A549 (cell line): ENCODE results near the gene CDH4. TPM values are rescaled to one million over a fixed set of nuclear protein-coding genes. Genes with fewer than 3 reads are reported as not detected.

Experiments
- ATAC-seq, 2 experiments: fragments of 200-7000 bp in 1 of 2; fragments of >200 bp in 1 of 2; cut with Nextera tagmentation in 1 of 2; cut with Tn5 transposase in 1 of 2; 3 replicates each; pipeline versions ENCODE4 v1.8.0 to v1.9.1; 2018 to 2020; ENCODE audit warnings: mild to moderate bottlenecking in 1 of 2, moderate library complexity in 1 of 2
- CTCF ChIA-PET: fragments of 300-600 bp; sonication (Branson Sonifier 250); formaldehyde crosslinking; extraction: SDS; loops from one replicate; lab custom pipeline; 2021; ENCODE audit warnings: antibody characterized with exemption, inconsistent platforms; lab: Yijun Ruan, JAX
- POLR2A ChIA-PET: fragments of 350-600 bp; formaldehyde crosslinking; extraction: SDS; loops from one replicate; lab custom pipeline; 2021; ENCODE audit warnings: antibody characterized with exemption, inconsistent platforms; lab: Yijun Ruan, JAX
- DNase-seq, 2 experiments: peaks; one replicate each; pipeline versions ENCODE4 v3.0.0 to v3.0.0-alpha.2; 2011 to 2016; ENCODE audit warnings: low read depth in 1 of 2, low spot score in 1 of 2
- FAIRE-seq: peaks from 2 replicates; lab custom pipeline; 2011; peaks lifted over from hg19 to GRCh38; lab: Jason Lieb, UNC
- H3K27ac ChIP-seq, 2 experiments: fragments of >200 bp; sonication (Bioruptor Twin); formaldehyde crosslinking; 3 replicates each; pipeline ENCODE4 v1.5.1; 2016 to 2017
- H3K4me1 ChIP-seq: fragments of >200 bp; sonication (Bioruptor Twin); formaldehyde crosslinking; 3 replicates; pipeline ENCODE4 v1.6.1; 2016
- H3K4me2 ChIP-seq: fragments of >200 bp; sonication (Bioruptor Twin); formaldehyde crosslinking; 3 replicates; pipeline ENCODE4 v1.6.1; 2016
- H3K4me3 ChIP-seq: fragments of >200 bp; sonication (Bioruptor Twin); formaldehyde crosslinking; 3 replicates; pipeline ENCODE4 v1.5.1; 2016
- H3K9me3 ChIP-seq: fragments of >200 bp; sonication (Bioruptor Twin); formaldehyde crosslinking; 3 replicates; pipeline ENCODE4 v1.6.1; 2016
- ATOH8 ChIP-seq: fragments of 250-450 bp; sonication (Bioruptor Pico); IDR thresholded peaks from 2 replicates; pipeline ENCODE4 v1.5.0; 2020; ENCODE audit warnings: low read depth, mild to moderate bottlenecking, moderate library complexity
- BHLHE40 ChIP-seq: IDR thresholded peaks from 2 replicates; pipeline ENCODE4 v1.6.1; 2012; ENCODE audit warnings: low read depth, low read length, inconsistent platforms
- CBX2 ChIP-seq: fragments of 200-600 bp; sonication (generic); IDR thresholded peaks from 2 replicates; pipeline ENCODE4 v1.6.1; 2016; ENCODE audit warnings: low read depth, mild to moderate bottlenecking, borderline replicate concordance
- CBX8 ChIP-seq: fragments of 200-600 bp; sonication (generic); IDR thresholded peaks from 2 replicates; pipeline ENCODE4 v1.6.1; 2016
- CEBPB ChIP-seq, 2 experiments: fragments of >200 bp in 1 of 2; sonication (Bioruptor Twin) in 1 of 2; formaldehyde crosslinking in 1 of 2; IDR thresholded peaks; 2 replicates each; pipeline ENCODE4 v1.6.1; 2012 to 2016
- EHMT2 ChIP-seq: fragments of 200-600 bp; sonication (generic); IDR thresholded peaks from 2 replicates; pipeline ENCODE4 v1.6.1; 2016; ENCODE audit warnings: antibody characterized with exemption, low read depth, mild to moderate bottlenecking, moderate library complexity
- EP300 ChIP-seq, 2 experiments: fragments of >200 bp; sonication (Bioruptor Twin); formaldehyde crosslinking; IDR thresholded peaks; 2 replicates in 1 of 2; 3 replicates in 1 of 2; pipeline ENCODE4 v1.6.1; 2016 to 2017
- FOXS1 ChIP-seq: fragments of 250-450 bp; sonication (Bioruptor Pico); IDR thresholded peaks from 2 replicates; pipeline ENCODE4 v1.5.0; 2020; ENCODE audit warnings: mild to moderate bottlenecking, moderate library complexity
- HEYL ChIP-seq: fragments of 250-450 bp; sonication (Bioruptor Pico); IDR thresholded peaks from 2 replicates; pipeline ENCODE4 v1.8.0; 2021; ENCODE audit warnings: mild to moderate bottlenecking, moderate library complexity
- JUN ChIP-seq, 2 experiments: fragments of >200 bp; sonication (Bioruptor Twin); formaldehyde crosslinking; IDR thresholded peaks; 2 replicates in 1 of 2; 3 replicates in 1 of 2; pipeline ENCODE4 v1.6.1; 2016 to 2017
- KDM1A ChIP-seq: fragments of 200-600 bp; sonication (generic); IDR thresholded peaks from 2 replicates; pipeline ENCODE4 v1.6.1; 2016; ENCODE audit warnings: low read depth, mild to moderate bottlenecking
- KDM5A ChIP-seq: fragments of 200-600 bp; sonication (generic); IDR thresholded peaks from 2 replicates; pipeline ENCODE4 v1.6.1; 2016; ENCODE audit warnings: antibody characterized with exemption, mild to moderate bottlenecking
- MYC ChIP-seq: IDR thresholded peaks from 2 replicates; pipeline ENCODE4 v1.6.1; 2012; ENCODE audit warnings: mild to moderate bottlenecking, inconsistent platforms, low read length, improper control_type of control experiment, borderline replicate concordance
- NR3C1 ChIP-seq: fragments of >200 bp; sonication (Bioruptor Twin); formaldehyde crosslinking; IDR thresholded peaks from 3 replicates; pipeline ENCODE4 v1.6.1; 2017
- RCOR1 ChIP-seq: fragments of 150-350 bp; IDR thresholded peaks from 2 replicates; pipeline ENCODE4 v1.6.1; 2014; ENCODE audit warnings: antibody characterized with exemption, low read length, low read depth
- SMC3 ChIP-seq: fragments of >200 bp; sonication (Bioruptor Twin); formaldehyde crosslinking; IDR thresholded peaks from 3 replicates; pipeline ENCODE4 v1.6.1; 2018; ENCODE audit warnings: inconsistent platforms
- TFCP2L1 ChIP-seq: fragments of 250-450 bp; sonication (Bioruptor Pico); IDR thresholded peaks from 2 replicates; pipeline ENCODE4 v1.5.0; 2021; ENCODE audit warnings: mild to moderate bottlenecking
- USF2 ChIP-seq: fragments of 450-650 bp; IDR thresholded peaks from 2 replicates; pipeline ENCODE4 v1.6.1; 2014; ENCODE audit warnings: antibody characterized with exemption
- ZNF302 ChIP-seq: fragments of 250-450 bp; sonication (Bioruptor Pico); IDR thresholded peaks from 2 replicates; pipeline ENCODE4 v1.9.0; 2021; ENCODE audit warnings: inconsistent platforms, mild to moderate bottlenecking, moderate library complexity
- ZSCAN20 ChIP-seq: fragments of 250-450 bp; sonication (Bioruptor Pico); IDR thresholded peaks from 2 replicates; pipeline ENCODE4 v1.8.0; 2022; ENCODE audit warnings: mild to moderate bottlenecking, moderate library complexity
- whole genome bisulfite sequencing: methylation state at CpG from one replicate; pipeline ENCODE4 v1.1.6; 2017; ENCODE audit errors: missing lambda C conversion rate; 5-methylcytosine and 5-hydroxymethylcytosine counted together
- polyA plus RNA-seq, 4 experiments: library from polyadenylated mRNA; depleted of rRNA in 3 of 4; stranded (reverse); fragments of >200 nt; fragmentation: RNase III in 1 of 4; extraction: RNeasy Plus Mini Kit Qiagen cat#74134 plus additional on column Dnase treatment in 1 of 4; gene quantifications; 2 replicates in 3 of 4; 3 replicates in 1 of 4; pipeline ENCODE4 v1.2.3, GENCODE V29; 2011 to 2017
- TF ChIP-seq, protein P1 (sequence below): fragments of >200 bp; sonication (Bioruptor Twin); formaldehyde crosslinking; IDR thresholded peaks from 3 replicates; pipeline ENCODE4 v1.5.1; 2016
- TF ChIP-seq, protein P2 (sequence below): fragments of 200-600 bp; sonication (generic); IDR thresholded peaks from 2 replicates; pipeline ENCODE4 v1.6.1; 2016; ENCODE audit warnings: antibody characterized with exemption, mild to moderate bottlenecking, moderate library complexity

CDH4 gene
- polyA plus RNA-seq, 2 of the 4 experiments (the other 2 are of a cell fraction), result 3.4 to 10.3 TPM

GRCh38 chr20:61656198-61656597, 404.1 kb downstream of the CDH4 start:
- ATAC-seq (no peak), FAIRE-seq (no peak), DNase-seq (no peak)
- 79% methylated on average over 6 of the region's 21 CpGs for WGBS
- Histone ChIP-seq H3K27ac (no peak overlapping the region), H3K9me3 (no peaks in the 10 kb centered on the region), H3K4me3 (no peak overlapping the region), H3K4me2 (no peak overlapping the region), H3K4me1 (no peaks in the 10 kb centered on the region)
- CTCF ChIA-PET, result no interaction called here
- POLR2A ChIA-PET, result no interaction called here
- TF ChIP-seq NR3C1 (no peak), KDM5A (no peak), CBX8 (no peak), CBX2 (no peak), RCOR1 (no peak), EHMT2 (no peak), CEBPB (IDR thresholded peaks at IDR 0.05) (no peak), TFCP2L1 (CRISPR knock-in tag) (no peak), BHLHE40 (no peak), ATOH8 (CRISPR knock-in tag) (no peak), MYC (no peak), EP300 (IDR thresholded peaks at IDR 0.05) (no peak), USF2 (no peak), HEYL (CRISPR knock-in tag) (no peak), ZNF302 (no peak), ZSCAN20 (CRISPR knock-in tag) (no peak)
- TF ChIP-seq, protein P1, sequence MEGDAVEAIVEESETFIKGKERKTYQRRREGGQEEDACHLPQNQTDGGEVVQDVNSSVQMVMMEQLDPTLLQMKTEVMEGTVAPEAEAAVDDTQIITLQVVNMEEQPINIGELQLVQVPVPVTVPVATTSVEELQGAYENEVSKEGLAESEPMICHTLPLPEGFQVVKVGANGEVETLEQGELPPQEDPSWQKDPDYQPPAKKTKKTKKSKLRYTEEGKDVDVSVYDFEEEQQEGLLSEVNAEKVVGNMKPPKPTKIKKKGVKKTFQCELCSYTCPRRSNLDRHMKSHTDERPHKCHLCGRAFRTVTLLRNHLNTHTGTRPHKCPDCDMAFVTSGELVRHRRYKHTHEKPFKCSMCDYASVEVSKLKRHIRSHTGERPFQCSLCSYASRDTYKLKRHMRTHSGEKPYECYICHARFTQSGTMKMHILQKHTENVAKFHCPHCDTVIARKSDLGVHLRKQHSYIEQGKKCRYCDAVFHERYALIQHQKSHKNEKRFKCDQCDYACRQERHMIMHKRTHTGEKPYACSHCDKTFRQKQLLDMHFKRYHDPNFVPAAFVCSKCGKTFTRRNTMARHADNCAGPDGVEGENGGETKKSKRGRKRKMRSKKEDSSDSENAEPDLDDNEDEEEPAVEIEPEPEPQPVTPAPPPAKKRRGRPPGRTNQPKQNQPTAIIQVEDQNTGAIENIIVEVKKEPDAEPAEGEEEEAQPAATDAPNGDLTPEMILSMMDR, result no peak
- TF ChIP-seq, protein P2, sequence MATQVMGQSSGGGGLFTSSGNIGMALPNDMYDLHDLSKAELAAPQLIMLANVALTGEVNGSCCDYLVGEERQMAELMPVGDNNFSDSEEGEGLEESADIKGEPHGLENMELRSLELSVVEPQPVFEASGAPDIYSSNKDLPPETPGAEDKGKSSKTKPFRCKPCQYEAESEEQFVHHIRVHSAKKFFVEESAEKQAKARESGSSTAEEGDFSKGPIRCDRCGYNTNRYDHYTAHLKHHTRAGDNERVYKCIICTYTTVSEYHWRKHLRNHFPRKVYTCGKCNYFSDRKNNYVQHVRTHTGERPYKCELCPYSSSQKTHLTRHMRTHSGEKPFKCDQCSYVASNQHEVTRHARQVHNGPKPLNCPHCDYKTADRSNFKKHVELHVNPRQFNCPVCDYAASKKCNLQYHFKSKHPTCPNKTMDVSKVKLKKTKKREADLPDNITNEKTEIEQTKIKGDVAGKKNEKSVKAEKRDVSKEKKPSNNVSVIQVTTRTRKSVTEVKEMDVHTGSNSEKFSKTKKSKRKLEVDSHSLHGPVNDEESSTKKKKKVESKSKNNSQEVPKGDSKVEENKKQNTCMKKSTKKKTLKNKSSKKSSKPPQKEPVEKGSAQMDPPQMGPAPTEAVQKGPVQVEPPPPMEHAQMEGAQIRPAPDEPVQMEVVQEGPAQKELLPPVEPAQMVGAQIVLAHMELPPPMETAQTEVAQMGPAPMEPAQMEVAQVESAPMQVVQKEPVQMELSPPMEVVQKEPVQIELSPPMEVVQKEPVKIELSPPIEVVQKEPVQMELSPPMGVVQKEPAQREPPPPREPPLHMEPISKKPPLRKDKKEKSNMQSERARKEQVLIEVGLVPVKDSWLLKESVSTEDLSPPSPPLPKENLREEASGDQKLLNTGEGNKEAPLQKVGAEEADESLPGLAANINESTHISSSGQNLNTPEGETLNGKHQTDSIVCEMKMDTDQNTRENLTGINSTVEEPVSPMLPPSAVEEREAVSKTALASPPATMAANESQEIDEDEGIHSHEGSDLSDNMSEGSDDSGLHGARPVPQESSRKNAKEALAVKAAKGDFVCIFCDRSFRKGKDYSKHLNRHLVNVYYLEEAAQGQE, result no peak
- TF ChIP-seq, all 56 proteins: peak for 0

DNA sequence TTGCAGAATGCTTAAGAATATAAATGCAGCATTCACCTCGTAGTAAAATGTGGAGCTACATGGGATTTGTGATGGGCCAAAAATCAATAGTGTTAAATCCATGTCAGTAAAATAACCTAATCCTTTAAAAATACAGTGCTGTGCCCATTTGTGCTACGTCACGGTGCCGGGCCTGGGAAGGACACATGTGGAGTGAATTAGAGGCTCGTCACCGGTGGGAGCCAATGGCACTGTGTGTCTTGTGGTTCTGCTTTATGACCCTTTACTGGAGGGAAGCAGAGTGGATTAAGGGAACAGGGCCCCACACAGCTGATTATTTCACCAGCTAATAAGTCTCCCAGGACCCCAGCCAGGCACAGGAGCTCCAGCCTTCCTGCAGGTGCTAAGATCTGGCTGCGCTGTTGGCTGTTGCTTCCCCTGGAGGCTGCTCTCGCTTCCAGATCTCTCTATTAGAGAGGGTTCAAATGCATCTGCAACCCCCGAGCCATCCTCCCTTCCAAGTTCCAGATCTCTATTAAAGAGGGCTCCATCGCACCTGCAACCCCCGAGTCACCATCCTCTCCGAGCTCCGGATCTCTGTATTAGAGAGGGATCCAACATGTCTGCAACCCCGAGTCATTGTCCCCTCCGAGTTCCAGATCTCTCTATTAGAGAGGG, 405.8 kb downstream of the CDH4 start:
- no peak overlapping the region for H3K4me2 ChIP-seq
- FAIRE-seq (no peak), DNase-seq (no peak), ATAC-seq (no peak)
- H3K4me3 ChIP-seq, result no peak overlapping the region
- ChIA-PET CTCF (interaction anchor here (0.9 kb wide), 1 partner anchor 30 kb away, joined by 3 read pairs; no protein-coding TSS in a partner anchor), POLR2A (no interaction called here)
- no peaks in the 10 kb centered on the region for H3K9me3 ChIP-seq
- H3K27ac ChIP-seq, result no peak overlapping the region
- TF ChIP-seq, protein P2, result no peak
- no peak for TF ChIP-seq KDM1A
- no peak for TF ChIP-seq SMC3
- TF ChIP-seq FOXS1, result no peak
- no peak for TF ChIP-seq RCOR1
- TF ChIP-seq JUN (IDR thresholded peaks at IDR 0.05), result no peak
- 77% methylated on average over 15 of the region's 15 CpGs for WGBS
- H3K4me1 ChIP-seq, result no peaks in the 10 kb centered on the region
